Neutrophil (primary cell): ENCODE results near the gene CDKN2B-AS1.
"Not testable (repeated sequence)": the region's sequence is repeated elsewhere in the genome, so short reads cannot be mapped to it uniquely, and the experiment has no call there.

Experiments
- H3K27ac ChIP-seq: fragments of 200-600 bp; sonication (generic); 2 replicates; pipeline ENCODE4 v1.5.1; 2016; ENCODE audit warnings: mild to moderate bottlenecking, moderate library complexity
- H3K27me3 ChIP-seq: fragments of 200-600 bp; sonication (generic); 2 replicates; pipeline ENCODE4 v1.6.0; 2016; ENCODE audit warnings: mild to moderate bottlenecking
- H3K36me3 ChIP-seq: fragments of 200-600 bp; sonication (generic); 2 replicates; pipeline ENCODE4 v1.5.1; 2017
- H3K4me1 ChIP-seq, 2 experiments: fragments of 200-600 bp in 1 of 2; sonication (generic) in 1 of 2; 1 replicate in 1 of 2; 2 replicates in 1 of 2; pipeline versions ENCODE4 v1.5.1 to v1.6.1; 2013 to 2016; ENCODE audit warnings: low read depth in 1 of 2, low read length in 1 of 2, mild to moderate bottlenecking in 1 of 2, moderate library complexity in 1 of 2; ENCODE audit not compliant: control insufficient read depth in 1 of 2, insufficient read depth in 1 of 2
- H3K4me3 ChIP-seq, 2 experiments: fragments of 200-600 bp in 1 of 2; sonication (generic) in 1 of 2; 1 replicate in 1 of 2; 2 replicates in 1 of 2; pipeline ENCODE4 v1.5.1; 2013 to 2016; ENCODE audit warnings: low read depth in 1 of 2, low read length in 1 of 2, mild to moderate bottlenecking in 1 of 2, moderate library complexity in 1 of 2
- H3K9me3 ChIP-seq: fragments of 200-600 bp; sonication (generic); 2 replicates; pipeline ENCODE4 v1.5.1; 2016
- CTCF ChIP-seq: fragments of 200-600 bp; sonication (generic); IDR thresholded peaks from 2 replicates; pipeline ENCODE4 v1.5.1; 2016; ENCODE audit warnings: antibody characterized with exemption

The CDKN2B-AS1 gene

GRCh38 chr9:21994556-21995005, at the start of gene CDKN2B-AS1:
Gene CDKN2B-AS1 (plus strand): TSS chr9:21994791.
- no peaks in the 10 kb centered on the region for H3K9me3 ChIP-seq
- H3K27ac ChIP-seq: peak within 1 kb of the TSS; percentile 70
- no peak for TF ChIP-seq CTCF
- H3K4me1 ChIP-seq: peaks cover 22 to 30% of the 10 kb centered on the region in 2 experiments
- H3K4me3 ChIP-seq: peak within 1 kb of the TSS; percentile 71 to 79
- no peaks in the 10 kb centered on the region for H3K36me3 ChIP-seq
- peaks cover 95% of the 10 kb centered on the region for H3K27me3 ChIP-seq

DNA sequence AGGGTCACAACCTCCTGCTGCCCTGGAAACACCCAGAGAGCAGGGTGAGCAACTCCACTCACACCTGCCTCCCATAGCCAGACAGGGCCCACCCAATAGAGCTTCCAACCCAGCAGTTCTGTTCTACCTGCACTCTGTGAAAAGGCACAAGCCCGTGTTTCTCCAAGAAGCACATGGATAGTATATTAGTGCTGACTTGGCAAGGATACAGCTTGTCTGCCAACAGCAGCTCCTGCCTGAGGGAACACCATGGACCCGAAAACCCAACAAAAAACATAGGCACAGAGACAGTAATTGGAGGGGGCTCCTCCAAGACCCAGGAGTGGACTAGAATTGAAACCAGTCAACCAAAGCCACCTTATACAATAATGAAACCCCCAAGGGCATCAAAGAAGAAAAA, 49.0 kb upstream of the CDKN2B-AS1 start:
- no peak overlapping the region for H3K27ac ChIP-seq
- H3K4me1 ChIP-seq: no peaks in the 10 kb centered on the region
- H3K36me3 ChIP-seq: no peaks in the 10 kb centered on the region
- H3K27me3 ChIP-seq: peaks cover 15% of the 10 kb centered on the region
- no peaks in the 10 kb centered on the region for H3K9me3 ChIP-seq
- no peak overlapping the region for H3K4me3 ChIP-seq
- no peak for TF ChIP-seq CTCF

- Histone ChIP-seq H3K9me3 (no peaks in the 10 kb centered on the region), H3K4me3 (no peak overlapping the region), H3K4me1 (no peaks in the 10 kb centered on the region), H3K36me3 (no peaks in the 10 kb centered on the region), H3K27me3 (peaks cover 88% of the 10 kb centered on the region), H3K27ac (no peak overlapping the region)
- TF ChIP-seq CTCF: no peak
Observed at GRCh38 chr9:21958833-21959232, 35.8 kb upstream of the CDKN2B-AS1 start.

DNA sequence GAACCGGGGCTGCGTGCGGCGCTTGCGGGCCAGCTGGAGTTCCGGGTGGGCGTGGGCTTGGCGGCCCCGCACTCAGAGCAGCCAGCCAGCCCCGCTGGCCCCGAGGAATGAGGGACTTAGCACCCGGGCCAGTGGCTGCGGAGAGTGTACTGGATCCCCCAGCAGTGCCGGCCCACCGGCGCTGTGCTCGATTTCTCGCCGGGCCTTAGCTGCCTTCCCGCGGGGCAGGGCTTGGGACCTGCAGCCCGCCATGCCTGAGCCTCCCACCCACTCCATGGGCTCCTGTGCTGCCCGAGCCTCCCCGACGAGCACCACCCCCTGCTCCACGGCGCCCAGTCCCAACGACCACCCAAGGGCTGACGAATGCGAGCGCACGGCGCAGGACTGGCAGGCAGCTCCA, 35.3 kb upstream of the CDKN2B-AS1 start:
- H3K36me3 ChIP-seq, H3K4me1 ChIP-seq, H3K4me3 ChIP-seq, H3K9me3 ChIP-seq, H3K27ac ChIP-seq: not testable (repeated sequence)
- peaks cover 88% of the 10 kb centered on the region for H3K27me3 ChIP-seq

- Histone ChIP-seq H3K27ac (no peak overlapping the region), H3K27me3 (peaks cover 90% of the 10 kb centered on the region), H3K9me3 (no peaks in the 10 kb centered on the region), H3K4me3 (no peak overlapping the region), H3K4me1 (peaks cover 9 to 10% of the 10 kb centered on the region in 2 experiments), H3K36me3 (no peaks in the 10 kb centered on the region)
- no peak for TF ChIP-seq CTCF
Observed at GRCh38 chr9:21961569-21961968, 33.0 kb upstream of the CDKN2B-AS1 start.

DNA sequence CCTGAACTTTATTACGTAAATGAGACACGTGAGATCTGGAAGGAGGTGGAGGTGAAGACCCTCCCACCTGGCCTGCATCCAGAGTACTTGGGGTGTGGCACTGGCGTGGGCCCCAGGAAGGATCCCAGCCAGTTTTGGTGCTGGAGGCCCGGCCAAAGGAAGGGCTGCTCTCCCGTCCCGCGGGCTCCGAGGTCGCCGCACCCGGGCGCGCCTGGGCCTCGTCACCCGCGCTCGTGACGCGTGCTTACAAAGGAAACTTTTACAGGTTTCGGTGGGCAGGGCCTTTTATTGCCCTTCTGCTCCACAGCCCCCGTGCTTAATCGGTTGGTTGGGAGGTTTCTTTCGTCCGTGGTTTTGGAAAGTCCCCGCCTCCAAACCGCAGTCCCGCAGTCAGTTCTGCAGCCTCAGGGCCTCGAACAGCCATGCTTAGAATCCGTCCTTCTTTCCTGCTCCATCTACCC, 29.6 kb upstream of the CDKN2B-AS1 start:
- H3K27me3 ChIP-seq: peaks cover 99% of the 10 kb centered on the region
- H3K36me3 ChIP-seq: no peaks in the 10 kb centered on the region
- H3K27ac ChIP-seq: no peak overlapping the region
- no peak for TF ChIP-seq CTCF
- peak overlapping the region; percentile 30 to 35 for H3K4me3 ChIP-seq
- H3K4me1 ChIP-seq: peaks cover 9 to 10% of the 10 kb centered on the region in 2 experiments
- H3K9me3 ChIP-seq: no peaks in the 10 kb centered on the region
